Tongue (tissue), 2 donors: ENCODE data around the gene SFXN5. TPM values are rescaled to one million over a fixed set of nuclear protein-coding genes. Genes with fewer than 3 reads are reported as not detected.
"Not testable (repeated sequence)": the region's sequence is repeated elsewhere in the genome, so short reads cannot be mapped to it uniquely, and the experiment has no call there.

Source experiments
- DNase-seq: peaks from one replicate; pipeline ENCODE4 v3.0.0-alpha.2; 2015
- total RNA-seq: library from RNA; depleted of rRNA; stranded (reverse); fragments of >200 nt; gene quantifications from one replicate; pipeline ENCODE4 v1.2.3, GENCODE V29; 2014

SFXN5 gene
- total RNA-seq, 1 donor from 2014 or later: 7.3 TPM

GRCh38 chr2:73101626-73102256 lies 30.2 kb upstream of the SFXN5 start:
- DNase-seq: no peak

DNA sequence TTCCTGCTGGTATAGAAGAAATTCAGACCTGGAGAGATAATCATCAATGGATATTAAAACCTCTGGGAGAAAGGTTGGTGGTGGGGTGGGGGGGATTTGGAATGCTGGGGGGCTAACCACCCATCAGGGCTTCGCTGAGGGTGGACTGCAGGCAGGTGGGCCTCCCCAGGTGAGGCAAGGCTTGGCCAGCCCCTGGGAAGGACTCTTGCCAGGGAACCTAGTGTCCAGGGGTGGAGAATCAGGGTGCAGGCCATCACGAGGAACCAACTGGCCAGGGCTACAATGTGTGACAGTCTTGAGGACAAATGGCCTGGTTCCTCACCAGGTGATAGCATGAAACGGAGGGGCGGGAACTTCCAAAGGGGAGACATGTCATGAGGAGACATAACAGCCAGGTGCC lies 29.4 kb upstream of the SFXN5 start:
- no peak for DNase-seq

DNA sequence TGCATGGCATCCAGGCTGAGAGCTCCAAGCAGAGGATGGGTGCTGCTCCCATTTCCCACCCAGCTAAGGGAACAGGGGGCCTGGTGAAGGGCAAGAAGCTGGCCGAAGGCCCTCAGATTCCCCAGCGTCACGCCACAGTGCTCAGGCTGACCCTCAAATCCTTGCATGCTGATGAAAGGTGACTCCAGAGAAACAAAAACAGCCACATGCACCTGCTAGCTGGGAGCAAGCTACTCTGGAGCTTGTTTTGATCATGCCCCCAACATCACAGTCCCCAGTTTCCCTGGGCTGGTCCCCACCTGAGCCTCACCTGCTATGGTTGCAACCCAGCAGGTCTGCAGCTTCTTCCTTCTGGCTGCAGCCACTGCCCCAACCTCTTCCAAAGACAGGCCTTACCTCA lies 28.0 kb upstream of the SFXN5 start:
- no peak for DNase-seq

DNA sequence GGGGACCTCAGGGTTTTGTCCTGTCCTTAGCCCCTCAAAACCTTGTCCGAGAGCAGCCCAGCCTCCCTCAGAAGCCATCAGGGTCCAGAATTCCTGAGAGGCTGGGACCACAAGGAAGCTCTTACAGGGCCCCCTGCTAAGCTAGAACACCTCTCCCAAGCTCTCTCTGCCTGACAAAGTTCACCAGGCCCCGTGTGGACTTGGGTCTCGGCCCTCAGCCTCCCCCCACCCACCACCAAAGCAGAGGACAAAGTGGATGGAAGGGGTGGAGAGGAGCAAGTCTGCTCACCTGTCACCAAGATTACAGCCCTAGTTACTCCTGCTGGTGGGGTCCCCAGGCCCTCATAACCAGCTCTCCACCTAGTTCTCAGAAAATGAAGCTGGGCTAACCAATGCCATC lies 24.4 kb upstream of the SFXN5 start:
- no peak for DNase-seq

DNA sequence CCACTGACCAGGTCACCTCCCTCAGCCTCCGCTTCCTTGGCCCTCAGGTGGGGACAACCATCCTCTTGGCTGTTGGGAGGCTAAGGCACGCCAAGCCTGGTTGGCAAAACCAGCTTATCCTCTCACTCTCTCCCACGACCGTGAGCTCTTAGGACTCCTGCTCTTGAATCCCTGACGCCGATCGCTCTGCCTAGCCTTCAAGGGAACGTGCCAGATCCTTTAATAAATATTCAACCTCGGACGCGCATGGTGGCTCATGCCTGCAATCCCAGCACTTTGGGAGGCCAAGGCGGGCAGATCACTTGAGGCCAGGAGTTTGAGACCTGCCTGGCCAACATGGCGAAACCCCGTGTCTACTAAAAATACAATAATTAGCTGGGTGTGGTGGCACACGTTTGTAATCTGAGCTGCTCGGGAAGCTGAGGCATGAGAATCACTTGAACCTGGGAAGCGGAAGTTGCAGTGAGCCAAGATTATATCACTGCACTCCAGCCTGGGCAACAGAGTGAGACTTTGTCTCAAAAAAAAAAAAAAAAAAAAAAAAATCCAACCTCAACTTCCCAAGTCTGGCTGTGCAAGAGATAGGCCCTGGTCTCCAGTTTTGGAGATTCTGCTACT lies 22.2 kb upstream of the SFXN5 start:
- not testable (repeated sequence) for DNase-seq

- DNase-seq: no peak
These were observed 20.8 kb upstream of the SFXN5 start for GRCh38 chr2:73092146-73092783.

DNA sequence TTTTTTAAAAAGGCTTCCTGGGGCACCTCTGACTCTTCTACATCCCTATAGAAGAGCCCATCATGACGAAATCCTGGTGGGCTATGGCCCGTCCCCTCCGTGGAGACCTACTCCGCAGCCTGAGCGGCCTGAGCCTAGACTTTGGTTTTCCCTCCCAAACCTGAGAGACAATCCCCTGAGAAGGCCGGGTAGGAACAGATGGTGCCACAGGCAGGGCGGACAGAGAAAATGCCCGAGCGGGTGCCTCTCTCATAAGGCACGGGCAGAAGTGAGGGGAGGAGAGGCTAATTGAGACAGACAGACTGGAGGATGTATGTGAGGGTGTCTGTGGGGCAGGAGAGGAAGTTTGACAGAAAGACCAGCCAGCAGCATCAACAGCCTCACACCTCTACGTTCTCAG lies 20.2 kb upstream of the SFXN5 start:
- DNase-seq: no peak

GRCh38 chr2:73091164-73091563 lies 19.7 kb upstream of the SFXN5 start:
- DNase-seq: no peak

DNA sequence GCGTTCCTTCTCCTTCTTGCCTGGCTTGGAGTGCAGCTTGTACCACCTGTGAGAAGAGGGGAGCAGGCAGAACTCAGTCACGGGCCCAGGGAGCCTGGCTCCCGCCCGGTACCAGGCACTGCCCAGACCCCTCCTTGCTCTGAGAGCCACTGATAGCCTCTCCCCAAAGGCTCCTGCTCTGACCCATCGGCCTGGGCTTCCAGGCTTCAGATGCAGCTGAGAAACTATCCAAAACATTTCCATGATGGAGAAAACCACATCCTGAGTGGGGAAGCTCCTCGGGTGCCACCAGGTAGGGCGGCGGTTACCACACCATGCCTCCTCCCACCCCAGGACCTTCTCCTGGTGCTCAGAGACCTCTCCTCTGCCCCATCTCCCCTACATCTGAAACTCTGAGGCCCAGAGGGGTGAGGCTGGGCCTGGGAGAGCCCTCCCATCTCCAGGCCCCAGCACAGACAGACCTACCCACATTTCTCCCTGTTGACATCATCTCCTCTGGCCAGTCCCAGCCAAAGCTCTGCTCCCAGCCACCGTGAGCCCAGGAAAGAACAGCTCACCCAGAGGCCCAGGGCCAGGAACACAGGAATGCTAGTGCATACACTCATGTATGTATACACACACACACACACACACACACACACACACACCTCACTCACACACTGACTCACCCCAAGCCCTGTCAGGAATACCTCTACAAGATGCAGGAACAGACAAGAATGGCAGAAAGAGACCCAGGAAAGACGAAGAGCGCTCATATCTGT lies 17.9 kb upstream of the SFXN5 start:
- DNase-seq: peak; percentile 82

- DNase-seq: no peak
These were observed 17.2 kb upstream of the SFXN5 start for GRCh38 chr2:73088703-73089102.

- DNase-seq: no peak
These were observed 16.7 kb upstream of the SFXN5 start for GRCh38 chr2:73088211-73088610.

- DNase-seq: no peak
These were observed 15.8 kb upstream of the SFXN5 start for GRCh38 chr2:73087311-73087710.

GRCh38 chr2:73085691-73086090 lies 14.2 kb upstream of the SFXN5 start:
- peak; percentile 86 for DNase-seq

GRCh38 chr2:73084971-73085370 lies 13.5 kb upstream of the SFXN5 start:
- no peak for DNase-seq

DNA sequence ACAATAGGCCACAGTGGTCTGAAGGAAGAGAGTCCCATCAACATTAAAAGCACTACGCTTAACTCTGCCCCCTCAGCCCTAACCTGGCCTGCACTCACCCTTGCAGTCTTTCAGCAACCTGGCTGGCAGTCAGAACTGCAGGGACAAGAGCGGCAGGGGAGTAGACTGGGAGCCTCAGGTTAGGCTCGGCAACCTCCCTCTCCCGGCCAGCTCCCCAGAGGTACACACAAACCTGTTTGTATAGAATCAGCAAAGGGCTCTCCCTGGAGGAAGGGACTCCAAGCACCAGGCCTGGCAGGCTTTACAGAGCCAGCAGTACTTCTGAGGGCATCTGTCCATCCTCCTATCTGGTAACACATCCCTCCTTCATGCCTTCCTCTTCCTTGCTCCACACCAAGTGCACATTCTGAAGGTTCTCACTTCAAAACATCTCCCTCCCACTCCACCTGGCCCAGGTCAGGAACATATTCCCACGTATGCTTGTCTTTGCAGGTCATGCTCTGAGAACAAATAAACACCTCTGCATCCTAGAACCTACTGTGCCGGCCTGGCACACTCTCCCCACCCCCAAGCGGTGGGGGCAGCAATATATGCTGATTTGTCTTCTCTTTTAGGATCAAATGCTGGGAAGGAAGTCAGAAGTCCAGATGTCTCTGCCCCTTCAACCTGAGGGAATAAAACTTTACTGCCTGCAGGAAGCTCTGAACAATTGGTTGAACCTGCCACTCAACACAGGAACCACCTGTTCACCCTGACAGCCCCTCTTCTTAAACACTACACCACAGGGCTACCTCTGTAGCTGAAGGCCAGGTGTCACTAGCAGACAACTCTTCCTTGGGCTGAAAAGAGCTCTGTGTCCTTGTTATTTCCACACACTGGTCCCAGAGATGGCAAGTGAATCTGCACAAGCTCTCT lies 12.6 kb upstream of the SFXN5 start:
- no peak for DNase-seq

DNA sequence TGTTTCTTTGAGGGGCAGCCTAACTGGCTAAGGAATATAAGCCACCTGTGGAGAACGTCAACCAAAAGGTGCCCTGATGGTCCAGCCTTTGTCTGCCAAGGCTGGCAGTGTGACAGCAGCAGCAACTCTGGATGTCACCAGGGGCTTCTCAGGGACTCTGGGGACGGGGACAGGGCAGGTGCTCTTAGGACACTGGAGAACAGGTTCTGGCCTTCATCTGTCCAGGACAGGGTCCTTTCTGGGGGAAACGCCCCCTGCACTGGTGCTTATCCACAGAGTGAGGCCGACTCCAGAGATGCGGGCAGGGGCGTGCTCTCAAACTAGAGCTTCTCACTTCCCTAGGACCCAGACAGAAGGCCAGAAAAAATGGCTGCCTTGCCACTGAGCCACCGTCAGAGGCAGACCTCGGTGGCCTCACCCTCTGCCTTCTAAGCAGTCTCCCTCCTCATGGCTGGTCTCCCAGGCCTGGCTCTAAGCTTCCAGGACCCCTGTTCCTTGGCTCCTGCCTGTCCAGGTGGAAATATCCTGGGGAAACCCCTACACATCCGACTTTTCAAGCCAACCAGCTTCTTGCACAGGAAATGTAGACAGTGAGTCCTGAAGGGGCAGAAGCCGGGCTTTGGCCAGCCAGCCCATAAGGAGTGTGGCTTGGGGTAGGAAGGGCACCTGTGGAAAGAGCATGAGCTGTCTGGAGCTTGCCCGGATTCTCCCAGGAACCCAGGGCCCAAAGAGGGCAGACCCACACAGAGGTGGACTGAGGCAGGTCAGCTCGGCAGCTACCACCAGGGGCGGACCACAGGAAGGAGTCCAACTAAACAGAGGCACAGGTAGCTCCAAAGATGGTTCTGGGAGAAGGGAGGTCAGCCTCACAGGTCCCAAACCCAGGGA lies 11.3 kb upstream of the SFXN5 start:
- DNase-seq: no peak

GRCh38 chr2:73081181-73081671 lies 9.7 kb upstream of the SFXN5 start:
- peak; percentile 23 for DNase-seq

DNA sequence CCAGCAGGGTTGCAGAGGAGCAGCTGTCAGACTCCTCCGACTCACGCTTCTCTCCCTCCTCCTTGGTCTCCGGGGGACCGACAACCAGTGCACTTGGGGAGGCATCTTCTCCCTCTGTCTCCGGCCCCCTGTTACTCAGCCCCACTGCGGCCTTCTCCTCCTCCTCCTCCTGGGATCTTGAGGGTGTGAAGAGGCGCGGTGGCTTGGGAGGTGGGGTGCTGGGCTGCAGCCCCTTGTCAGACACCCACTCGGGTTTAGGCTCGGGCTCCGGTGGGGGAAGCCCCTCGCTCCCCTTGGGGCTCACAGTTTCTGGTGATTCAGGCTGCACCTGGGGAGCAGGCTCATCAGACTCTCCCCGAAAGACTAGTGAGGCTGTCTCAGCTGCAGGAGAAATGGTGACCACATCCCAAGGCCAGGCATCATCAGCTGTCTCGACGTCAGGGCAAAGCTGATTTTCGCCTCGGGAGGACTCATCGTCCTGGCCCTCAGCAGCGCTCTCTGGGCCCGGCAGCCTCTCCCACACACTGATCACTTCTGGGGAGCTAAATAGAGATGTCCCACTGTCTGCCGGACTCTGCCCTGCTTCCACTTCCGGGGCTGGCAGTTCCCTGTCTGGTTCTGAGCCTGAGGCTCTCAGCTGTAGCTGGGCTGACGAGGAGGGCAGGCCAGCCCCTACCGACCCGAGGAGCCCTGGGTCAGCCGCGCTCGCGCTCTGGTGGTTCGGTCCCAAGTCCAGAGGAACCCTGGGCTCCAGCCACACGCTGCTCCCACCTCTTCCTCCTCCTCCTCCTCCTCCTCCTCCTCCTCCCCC lies 9.0 kb upstream of the SFXN5 start:
- no peak for DNase-seq

- no peak for DNase-seq
These were observed 8.1 kb upstream of the SFXN5 start for GRCh38 chr2:73079636-73080035.
